HL-60 (cell line): ENCODE data around the gene ARHGAP26.

Experiments used
- CTCF ChIP-seq: IDR thresholded peaks from one replicate; pipeline ENCODE4 v1.5.1; 2011; ENCODE audit warnings: low read length, control low read depth, inconsistent platforms; ENCODE audit not compliant: insufficient read depth
- GABPA ChIP-seq: IDR thresholded peaks from 2 replicates; pipeline ENCODE4 v1.6.1; 2012; ENCODE audit warnings: low read depth
- REST ChIP-seq: IDR thresholded peaks from 2 replicates; pipeline ENCODE4 v1.6.1; 2012; ENCODE audit warnings: low read depth; ENCODE audit not compliant: insufficient replicate concordance

GRCh38 chr5:142913728-142914338 is 143.7 kb downstream of the ARHGAP26 start:
- TF ChIP-seq CTCF (no peak), REST (no peak), GABPA (no peak)
